GM18520 (cell line): ENCODE data around the gene SRP14.
"Not testable (repeated sequence)": the region's sequence is repeated elsewhere in the genome, so short reads cannot be mapped to it uniquely, and the experiment has no call there.

Experiments used
- ATAC-seq: cut with Tn5 transposase; IDR thresholded peaks from one replicate; pipeline ENCODE4 v1.9.1; 2021; ENCODE audit not compliant: unreplicated experiment

SRP14 gene

GRCh38 chr15:40032125-40032839, 6.7 kb downstream of the SRP14 start:
- no peak for ATAC-seq

DNA sequence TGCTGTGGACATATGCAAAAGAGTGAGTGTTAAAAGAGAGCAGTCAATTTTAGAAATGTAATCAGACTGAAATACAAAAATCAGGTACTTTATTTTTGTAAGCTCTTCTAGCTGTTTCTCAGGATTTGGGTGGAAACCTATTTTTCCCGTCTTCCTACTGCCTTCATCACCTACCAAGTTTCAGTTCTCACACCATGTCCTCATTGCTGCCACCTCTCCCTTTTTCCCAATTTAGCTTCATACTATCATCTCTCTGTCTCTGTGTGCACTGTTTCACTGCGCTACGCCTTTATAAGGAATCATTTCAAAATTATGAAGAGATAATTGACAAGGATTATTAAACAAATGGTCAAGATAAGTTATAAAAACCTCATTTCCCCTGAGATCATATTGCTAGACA, 7.7 kb downstream of the SRP14 start:
- no peak for ATAC-seq

DNA sequence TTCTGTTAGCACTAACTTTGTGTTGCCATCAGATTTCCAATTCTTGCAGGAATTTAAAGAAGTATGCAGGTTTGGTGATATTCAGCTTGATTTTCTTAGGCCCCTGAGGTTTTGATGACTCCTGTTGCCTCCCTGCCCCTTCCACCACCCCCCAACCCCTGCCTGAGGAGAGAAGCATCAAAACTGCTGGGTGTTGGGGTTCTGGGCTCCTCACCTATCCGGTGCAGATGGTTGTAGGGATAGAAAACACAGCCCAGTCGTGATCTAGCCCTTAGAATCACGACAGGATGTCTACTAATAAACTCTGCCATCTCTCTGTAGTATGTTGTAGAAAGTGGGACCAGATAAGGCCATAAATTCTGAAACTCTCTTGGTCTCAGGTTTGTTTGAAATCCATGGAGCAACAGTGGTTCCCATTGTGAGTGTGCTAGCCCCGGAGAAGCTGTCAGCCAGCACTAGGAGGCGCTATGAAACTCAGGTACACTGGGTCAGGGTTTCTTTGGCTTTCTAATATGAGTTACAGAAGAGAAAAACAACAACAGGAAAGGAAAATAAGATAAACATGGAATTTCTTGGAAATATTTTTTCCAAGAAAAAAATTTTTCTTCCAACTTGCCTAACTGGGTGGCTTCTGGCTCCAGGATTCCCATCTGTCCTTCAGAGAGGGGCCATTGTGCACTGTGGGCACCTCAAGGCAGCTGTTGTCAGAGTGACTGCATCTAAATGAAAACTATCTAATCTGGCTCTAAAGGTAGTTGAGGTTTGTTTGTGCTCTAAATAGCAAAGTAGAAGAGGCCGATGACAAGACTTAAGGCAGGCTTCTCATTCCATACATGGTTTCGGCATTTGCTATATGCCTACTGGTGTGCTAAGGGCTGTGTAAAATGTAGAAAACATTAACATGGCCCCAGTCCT, 8.7 kb downstream of the SRP14 start:
- no peak for ATAC-seq

DNA sequence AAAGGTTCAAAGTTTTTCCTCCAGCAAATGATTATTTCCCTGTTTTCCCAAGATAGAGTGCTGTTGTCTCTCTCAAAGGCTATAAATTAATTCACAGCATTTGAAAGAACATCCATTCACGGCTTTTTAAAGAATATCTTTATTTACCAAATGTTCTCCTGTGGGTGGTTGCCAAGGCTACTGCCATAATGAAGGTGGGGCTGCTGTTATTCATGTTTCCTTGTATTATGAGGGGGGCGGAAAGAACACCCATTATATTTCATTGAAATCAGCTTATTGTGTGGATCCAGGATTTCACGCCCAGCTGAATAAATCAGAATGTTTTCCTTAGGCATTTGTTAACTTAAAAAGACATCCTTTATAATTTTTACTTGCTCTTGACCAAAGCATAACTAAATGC, 10.1 kb downstream of the SRP14 start:
- no peak for ATAC-seq

GRCh38 chr15:40028193-40028592, 10.8 kb downstream of the SRP14 start:
- no peak for ATAC-seq

- ATAC-seq, result no peak
Observed at GRCh38 chr15:40016224-40016865, 22.6 kb downstream of the SRP14 start.

GRCh38 chr15:40014390-40014789, 24.6 kb downstream of the SRP14 start:
- ATAC-seq, result no peak

DNA sequence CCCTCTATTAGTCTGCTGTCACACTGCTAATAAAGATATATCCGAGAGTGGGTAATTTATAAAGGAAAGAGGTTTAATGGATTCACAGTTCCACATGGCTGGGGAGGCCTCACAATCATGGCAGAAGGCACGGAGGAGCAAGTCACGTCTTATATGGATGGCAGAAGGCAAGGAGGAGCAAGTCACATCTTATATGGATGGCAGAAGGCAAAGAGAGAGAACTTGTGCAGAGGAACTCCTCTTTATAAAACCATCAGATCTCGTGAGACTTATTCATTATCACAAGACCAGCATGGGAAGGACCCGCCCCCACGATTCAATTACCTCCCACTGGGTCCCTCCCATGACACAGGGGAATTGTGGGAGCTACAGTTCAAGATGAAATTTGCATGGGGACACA, 25.6 kb downstream of the SRP14 start:
- not testable (repeated sequence) for ATAC-seq

DNA sequence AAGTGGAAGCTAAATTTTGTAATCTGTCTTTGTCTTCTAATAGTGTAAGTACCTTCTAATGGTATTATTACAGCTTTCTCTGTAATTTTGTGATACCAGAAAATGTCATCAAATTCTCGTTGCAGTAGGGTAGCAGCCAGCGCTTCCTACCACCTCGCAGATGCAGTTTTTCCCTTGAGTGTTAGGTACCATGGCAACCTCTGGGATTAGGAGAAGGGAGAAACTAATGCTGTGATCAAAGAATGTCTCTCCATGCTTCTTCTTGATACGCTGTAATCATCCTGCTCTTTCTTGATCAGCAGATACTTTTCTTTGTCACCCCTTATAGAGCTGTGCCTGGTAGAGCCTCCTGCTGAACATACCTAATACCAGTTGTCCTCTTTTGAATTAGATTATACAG, 27.7 kb downstream of the SRP14 start:
- no peak for ATAC-seq

DNA sequence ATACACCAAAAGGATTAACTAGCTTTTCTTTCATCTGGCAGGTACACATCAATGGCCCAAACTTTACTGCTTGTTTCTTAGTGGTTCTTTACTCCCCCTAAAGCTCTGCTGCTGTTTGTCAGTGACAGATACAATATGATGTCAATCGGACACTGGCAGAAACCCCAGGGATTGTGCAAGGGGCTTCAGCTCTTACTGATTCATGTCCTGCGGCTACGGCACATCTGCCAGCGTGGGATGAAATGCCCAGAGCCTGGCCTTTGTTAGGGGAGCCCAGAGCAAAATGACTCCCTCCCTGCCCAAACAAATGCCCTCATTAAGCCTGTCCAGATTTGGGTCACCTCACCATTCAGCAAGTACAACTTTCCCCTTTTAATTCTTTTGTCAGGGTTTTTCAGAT, 28.3 kb downstream of the SRP14 start:
- no peak for ATAC-seq

DNA sequence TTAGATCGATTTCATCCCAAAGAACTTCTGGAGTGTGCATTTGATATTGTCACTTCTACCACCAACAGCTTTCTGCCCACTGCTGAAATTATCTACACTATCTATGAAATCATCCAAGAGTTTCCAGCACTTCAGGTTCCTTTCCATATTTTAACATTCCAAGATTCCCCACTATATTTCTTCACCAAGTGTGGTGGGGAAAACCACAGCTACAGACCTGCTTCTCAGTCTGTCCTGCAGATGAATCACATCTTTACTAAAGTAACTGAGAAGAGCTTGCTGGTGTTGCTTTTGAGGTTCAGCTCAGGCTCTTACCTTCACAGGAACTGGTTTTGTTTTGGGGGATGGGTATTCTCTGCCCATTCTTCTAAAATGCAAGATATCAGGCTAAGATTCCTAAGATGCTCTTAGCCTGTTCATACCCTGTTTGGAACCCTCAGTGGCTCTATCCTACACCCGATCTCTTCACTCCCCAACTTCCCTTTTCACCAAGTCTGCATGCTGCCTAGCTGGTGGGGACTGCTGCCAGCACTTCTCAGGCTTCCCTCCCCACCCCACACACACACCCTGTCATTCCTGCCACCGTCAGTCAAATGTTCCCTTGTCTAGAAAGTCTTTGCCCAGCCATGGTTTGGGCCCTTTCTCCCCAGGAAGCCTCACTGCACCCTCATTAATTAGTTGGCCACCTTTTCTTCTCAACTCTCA, 30.8 kb downstream of the SRP14 start:
- ATAC-seq, result no peak

GRCh38 chr15:40006646-40007045, 32.3 kb downstream of the SRP14 start:
- ATAC-seq, result no peak

GRCh38 chr15:40006003-40006402, 33.0 kb downstream of the SRP14 start:
- no peak for ATAC-seq

GRCh38 chr15:40003116-40003916, 35.7 kb downstream of the SRP14 start:
- no peak for ATAC-seq

GRCh38 chr15:40002295-40002694, 36.7 kb downstream of the SRP14 start:
- ATAC-seq, result no peak

GRCh38 chr15:39999538-40000200, 39.3 kb downstream of the SRP14 start:
- no peak for ATAC-seq

GRCh38 chr15:39998511-39999077, 40.4 kb downstream of the SRP14 start:
- no peak for ATAC-seq

GRCh38 chr15:39997639-39998038, 41.3 kb downstream of the SRP14 start:
- ATAC-seq, result no peak

GRCh38 chr15:39997031-39997430, 42.0 kb downstream of the SRP14 start:
- no peak for ATAC-seq
